NCI-H510A (cell line): ENCODE results near the gene UBE2D2.
"Not testable (repeated sequence)": the region's sequence is repeated elsewhere in the genome, so short reads cannot be mapped to it uniquely, and the experiment has no call there.

ENCODE experiments used
- DNase-seq: peaks from one replicate; lab custom pipeline; 2025; lab: John Stamatoyannopoulos, UW

UBE2D2 gene

GRCh38 chr5:139549162-139549894 is 11.8 kb upstream of the UBE2D2 start:
- DNase-seq = no peak

- not testable (repeated sequence) for DNase-seq
Measured at GRCh38 chr5:139550051-139550872, 10.9 kb upstream of the UBE2D2 start.

DNA sequence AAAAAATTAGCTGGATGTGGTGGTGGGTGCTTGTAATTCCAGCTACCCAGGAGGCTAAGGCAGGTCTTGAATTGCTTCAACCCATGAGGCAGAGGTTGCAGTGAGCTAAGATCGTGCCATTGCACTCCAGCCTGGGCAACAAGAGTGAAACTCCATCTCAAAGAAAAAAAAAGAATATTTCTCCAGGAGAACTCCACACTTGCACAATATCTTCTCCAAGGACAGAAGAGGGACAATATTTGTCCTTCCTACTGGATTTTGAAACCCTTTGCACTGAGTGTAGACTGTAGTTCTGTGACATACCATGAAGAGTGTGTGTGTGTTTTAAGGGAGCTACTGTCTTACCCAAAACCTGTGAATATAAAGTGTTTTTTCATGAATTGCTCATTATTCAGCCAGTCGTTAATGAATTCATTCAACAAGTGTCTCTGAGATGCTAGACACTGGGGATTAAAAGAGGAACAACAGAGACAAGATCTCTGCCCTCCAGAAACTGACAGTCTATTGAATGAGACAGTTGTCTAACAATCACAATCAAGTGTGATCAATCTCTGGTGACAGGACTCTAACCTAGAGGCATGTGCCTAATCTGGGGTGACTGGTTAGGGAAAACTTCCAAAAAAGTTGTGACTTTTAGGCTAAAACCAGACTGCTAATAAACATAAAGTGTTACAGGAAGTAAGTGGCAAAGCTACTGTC is 9.8 kb upstream of the UBE2D2 start:
- no peak for DNase-seq

DNA sequence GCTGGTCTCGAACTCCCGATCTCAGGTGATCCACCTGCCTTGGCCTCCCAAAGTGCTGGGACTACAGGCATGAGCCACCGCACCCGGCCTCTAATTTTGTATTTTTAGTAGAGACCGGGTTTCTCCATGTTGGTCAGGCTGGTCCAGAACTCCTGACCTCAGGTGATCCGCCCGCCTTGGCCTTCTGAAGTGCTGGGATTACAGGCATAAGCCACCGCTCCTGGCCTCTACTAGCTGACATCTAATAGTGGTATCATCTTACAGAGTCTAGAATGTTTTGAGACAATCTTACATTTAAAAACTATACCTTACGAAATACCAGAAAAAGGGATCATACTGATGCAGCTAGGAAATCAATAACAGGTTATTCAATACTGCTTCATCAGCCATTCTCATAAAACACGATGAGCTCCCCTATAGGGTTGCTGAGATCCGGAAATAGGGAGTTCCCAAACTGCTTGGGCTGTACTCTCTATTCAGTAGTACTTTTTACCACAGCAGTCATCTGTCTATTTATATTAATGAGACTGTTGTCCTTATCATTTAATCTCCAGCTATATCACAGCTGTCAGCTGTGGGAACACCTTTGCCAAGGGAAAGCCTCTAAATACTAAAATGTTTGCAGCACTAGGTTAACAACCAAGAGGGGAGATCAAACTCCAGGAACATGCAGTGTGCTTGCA is 8.1 kb upstream of the UBE2D2 start:
- no peak for DNase-seq

- DNase-seq = no peak
Measured at GRCh38 chr5:139554264-139554663, 6.9 kb upstream of the UBE2D2 start.

DNA sequence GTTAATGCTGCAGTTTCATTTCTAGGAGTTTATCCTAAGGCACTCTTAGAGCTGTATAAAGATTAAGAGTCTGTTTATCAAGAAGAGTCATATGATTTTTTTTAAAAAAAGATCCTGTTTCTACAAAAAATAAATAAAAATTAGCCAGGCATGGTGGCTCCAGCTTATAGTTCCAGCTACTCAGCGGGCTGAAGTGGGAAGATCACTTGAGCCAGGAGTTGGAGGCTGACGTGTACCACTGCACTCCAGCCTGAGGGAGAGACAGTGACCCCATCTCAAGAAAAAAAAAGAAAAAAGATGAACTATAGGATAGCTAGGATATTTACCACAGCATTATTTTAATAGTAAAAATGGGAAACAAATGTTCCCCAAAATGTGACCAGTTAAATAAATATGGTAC is 3.3 kb upstream of the UBE2D2 start:
- DNase-seq = no peak

DNA sequence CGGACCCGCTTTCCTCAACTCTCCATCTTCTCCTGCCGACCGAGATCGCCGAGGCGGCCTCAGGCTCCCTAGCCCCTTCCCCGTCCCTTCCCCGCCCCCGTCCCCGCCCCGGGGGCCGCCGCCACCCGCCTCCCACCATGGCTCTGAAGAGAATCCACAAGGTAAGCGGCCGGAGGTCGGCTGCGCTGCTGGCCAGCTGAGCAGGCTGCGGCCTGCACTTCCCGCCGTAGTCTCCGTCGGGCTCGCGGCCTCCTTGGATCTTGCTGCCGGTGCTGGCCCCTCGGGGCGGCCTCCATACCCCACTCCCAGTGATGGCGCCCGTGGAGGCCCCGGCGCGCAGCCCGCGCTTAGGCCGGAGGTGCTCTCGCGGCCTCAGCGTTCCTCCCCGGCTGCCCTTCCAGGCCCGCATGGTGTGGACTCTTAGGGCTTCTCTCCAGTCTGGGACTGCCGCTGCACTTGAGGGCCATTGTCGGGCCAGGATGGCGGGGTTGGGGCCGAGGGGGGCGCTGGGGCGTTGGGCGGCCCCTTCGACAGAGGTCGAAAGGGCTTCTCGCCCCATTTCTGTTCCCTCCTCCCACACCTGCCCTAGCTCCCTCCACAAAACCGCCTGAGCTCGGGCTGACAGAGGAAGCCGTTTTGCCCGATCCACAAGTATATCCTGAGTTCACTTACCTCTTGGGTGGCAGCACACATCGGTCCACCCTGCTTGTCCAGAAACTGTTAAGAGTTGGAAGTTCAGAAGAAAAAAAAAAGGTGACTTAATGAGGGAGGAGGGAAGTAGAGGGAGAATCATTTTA is 714 bp downstream of the UBE2D2 start:
- peak; percentile 28 for DNase-seq

GRCh38 chr5:139562847-139563246 is 1.7 kb downstream of the UBE2D2 start:
- no peak for DNase-seq

DNA sequence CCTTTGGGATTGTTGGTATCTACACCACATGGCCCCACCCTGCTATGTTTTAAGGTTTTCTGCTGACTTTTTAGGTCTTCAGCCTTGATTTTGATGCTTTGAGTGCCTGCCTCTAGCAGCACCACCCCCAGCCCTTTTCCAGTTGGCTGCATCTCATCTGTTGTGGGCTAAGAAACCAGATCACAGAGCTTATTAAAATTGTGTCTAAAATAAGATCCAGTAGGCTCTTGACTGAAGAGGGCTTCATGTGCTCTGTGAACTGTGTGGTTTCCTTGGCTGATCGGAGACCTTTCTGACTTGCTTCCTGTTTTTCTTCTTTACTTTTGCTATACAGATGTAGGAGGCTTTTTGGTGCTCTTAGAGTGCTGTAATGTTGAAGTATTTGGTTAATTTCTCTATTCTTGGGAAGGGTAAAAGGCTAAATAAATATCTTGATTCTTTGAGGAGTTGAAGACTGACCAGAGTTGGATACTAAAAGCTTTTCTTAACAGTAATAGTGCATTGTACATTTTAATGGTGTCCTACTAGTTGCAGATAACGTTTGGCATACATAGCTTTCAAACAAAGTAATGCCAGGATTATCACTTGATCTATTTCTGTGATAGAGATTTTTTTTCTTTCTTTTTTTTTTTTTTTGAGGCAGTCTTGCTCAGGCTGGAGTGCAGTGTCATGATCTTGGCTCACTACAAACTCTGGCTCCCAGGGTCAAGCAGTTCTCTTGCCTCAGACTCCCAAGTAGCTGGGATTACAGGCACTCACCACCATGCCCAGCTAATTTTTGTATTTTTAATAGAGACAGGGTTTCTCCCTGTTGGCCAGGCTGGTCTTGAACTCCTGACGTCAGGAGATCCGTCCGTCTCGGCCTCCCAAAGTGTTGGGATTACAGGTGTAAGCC is 4.5 kb downstream of the UBE2D2 start:
- DNase-seq = no peak

DNA sequence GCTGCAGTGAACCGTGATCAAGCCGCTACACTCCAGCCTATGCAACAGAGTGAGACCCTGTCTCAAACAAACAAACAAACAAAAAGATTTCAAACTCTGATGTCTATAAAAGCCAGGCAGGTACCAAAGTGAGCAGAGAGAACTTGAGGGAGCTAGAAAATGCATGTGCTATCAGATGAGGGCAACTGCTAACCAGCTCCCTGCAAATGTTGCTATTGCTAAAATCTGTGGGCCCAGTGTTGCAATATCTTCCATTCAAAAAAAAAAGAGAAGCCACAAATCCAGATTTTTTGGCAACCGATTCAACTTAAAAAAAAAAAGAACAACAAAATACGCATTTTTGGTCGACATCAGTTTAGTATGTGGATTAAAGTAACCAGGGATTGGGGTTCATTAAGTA is 5.5 kb downstream of the UBE2D2 start:
- DNase-seq = no peak

DNA sequence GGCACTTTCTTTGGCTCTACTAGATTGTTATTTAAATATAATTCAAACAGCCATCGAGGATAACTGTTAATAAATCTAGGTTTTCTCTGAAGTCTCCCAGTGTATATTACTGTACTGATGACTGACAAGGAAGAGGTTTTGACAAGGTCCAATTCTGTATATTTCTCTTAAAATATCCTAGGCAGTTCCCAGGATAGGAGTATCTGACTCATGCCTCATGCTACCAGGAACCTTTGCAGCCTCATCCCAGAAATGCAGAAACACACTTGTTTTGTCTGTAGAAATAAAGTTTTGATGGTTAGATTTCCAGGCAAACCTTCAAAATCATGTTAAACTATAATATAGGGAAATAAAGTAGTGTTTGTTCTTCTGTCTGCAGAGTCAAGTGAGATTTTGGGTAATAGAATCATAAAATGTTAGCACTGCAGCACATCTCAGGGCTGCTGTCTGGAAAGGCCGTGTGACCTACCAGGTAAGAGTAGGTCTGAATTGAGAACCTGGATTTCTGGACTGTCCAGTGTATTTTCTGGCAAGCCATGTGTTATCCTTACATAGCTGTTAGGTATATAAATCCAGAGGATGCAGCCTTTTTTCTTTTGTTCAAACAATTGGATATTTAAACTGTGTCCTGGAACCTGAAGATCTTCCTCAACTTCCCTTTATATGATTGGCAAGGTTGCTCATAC is 8.3 kb downstream of the UBE2D2 start:
- DNase-seq = no peak

DNA sequence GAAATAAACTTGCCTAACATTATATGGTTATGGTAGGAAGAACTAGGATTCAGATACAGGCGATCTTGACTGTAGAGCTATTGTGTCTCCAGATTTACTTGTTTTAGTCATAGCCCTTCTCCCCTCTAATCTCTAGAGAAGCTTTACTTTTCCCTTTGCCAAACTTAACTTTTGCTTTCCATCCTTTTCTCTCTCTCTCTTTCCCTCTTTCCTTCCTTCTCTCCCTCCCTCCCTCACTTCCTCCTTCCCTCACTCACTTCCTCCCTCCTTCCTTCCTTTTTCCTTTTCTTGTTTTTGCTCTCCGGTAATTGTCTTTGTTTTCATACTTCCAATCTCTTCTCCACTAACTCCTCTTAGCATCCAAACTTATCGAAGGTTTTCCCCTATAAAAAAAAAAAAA is 10.4 kb downstream of the UBE2D2 start:
- no peak for DNase-seq

- DNase-seq = no peak
Measured at GRCh38 chr5:139571966-139572365, 10.8 kb downstream of the UBE2D2 start.

GRCh38 chr5:139574641-139575312 is 13.6 kb downstream of the UBE2D2 start:
- DNase-seq = no peak

GRCh38 chr5:139575313-139575646 is 14.1 kb downstream of the UBE2D2 start:
- DNase-seq = no peak

GRCh38 chr5:139575751-139576150 is 14.6 kb downstream of the UBE2D2 start:
- DNase-seq = no peak

DNA sequence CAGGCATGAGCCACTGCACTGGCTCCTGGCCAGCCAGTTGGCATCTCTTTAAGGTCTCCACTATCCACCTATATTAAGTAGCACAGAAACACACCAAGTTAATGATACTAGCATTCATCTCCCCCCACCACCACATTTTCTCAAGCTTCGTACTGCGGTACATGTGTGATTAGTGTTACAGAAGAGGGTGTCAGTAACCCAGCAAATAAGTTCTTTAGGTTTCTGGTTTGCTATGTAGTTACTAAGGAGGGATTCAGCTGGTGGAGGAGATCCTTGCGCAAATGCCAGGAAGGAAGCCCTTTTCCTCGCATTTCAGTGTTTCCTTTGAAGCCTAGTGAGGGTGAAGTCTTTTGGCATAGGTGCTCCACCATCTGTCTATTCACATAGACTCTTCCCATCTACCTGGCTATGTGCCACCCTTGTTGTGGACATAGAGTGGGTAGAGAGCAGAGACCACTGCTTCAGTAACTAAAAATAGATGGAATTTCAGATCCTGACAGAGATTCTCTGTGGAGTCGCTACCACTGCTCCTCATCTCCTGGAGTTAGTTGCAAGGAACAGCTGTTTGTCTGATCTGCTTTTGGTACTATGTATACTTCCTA is 16.7 kb downstream of the UBE2D2 start:
- DNase-seq = no peak

DNA sequence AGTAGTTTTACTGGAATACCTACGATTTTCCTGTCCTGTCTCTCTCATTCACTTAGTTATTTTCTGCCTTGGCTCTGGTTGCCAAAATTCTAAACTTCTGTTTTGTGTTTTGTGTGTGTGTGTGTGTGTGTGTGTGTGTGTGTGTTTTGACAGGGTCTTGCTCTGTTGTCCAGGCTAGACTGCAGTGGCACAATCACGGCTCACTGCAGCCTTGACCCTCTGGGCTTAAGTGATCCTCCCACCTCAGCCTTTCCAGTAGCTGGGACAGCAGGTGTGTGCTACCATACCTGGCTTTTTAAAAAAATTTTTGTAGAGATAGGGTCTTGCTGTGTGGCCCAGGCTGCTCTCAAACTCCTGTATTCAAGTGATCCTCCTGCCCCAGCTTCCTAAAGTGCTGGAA is 17.2 kb downstream of the UBE2D2 start:
- DNase-seq = no peak

GRCh38 chr5:139582181-139582580 is 21.0 kb downstream of the UBE2D2 start:
- not testable (repeated sequence) for DNase-seq
